Duodenal mucosa (tissue), 2 donors: ENCODE results near the gene ZNF236.

ENCODE experiments used
- H3K27ac ChIP-seq: one replicate; pipeline ENCODE4 v1.7.0; 2013; ENCODE audit warnings: low read depth, low read length
- H3K27me3 ChIP-seq, 2 donors: one replicate each; pipeline ENCODE4 v1.7.0; 2013; ENCODE audit warnings: low read length in 2 of 2, control low read depth in 1 of 2; ENCODE audit not compliant: insufficient read depth in 2 of 2, control insufficient read depth in 1 of 2
- H3K36me3 ChIP-seq, 2 donors: one replicate each; pipeline ENCODE4 v1.7.0; 2013; ENCODE audit warnings: low read length in 2 of 2, control low read depth in 1 of 2; ENCODE audit not compliant: insufficient read depth in 2 of 2, control insufficient read depth in 1 of 2
- H3K4me1 ChIP-seq, 2 donors: one replicate each; pipeline ENCODE4 v1.7.0; 2013; ENCODE audit warnings: low read length in 2 of 2, control low read depth in 1 of 2; ENCODE audit not compliant: insufficient read depth in 2 of 2, control insufficient read depth in 1 of 2
- H3K4me3 ChIP-seq, 2 donors: one replicate each; pipeline ENCODE4 v1.7.0; 2013; ENCODE audit warnings: low read length in 2 of 2, low read depth in 1 of 2
- H3K9ac ChIP-seq, 2 donors: one replicate each; pipeline ENCODE4 v1.7.0; 2013; ENCODE audit warnings: low read length in 2 of 2, low read depth in 1 of 2
- H3K9me3 ChIP-seq, 2 donors: one replicate each; pipeline ENCODE4 v1.7.0; 2013; ENCODE audit warnings: low read length in 2 of 2, control low read depth in 1 of 2; ENCODE audit not compliant: control insufficient read depth in 1 of 2

Gene ZNF236

GRCh38 chr18:76920974-76921373, 98.6 kb downstream of the ZNF236 start:
- no peak overlapping the region for H3K9ac ChIP-seq
- H3K4me1 ChIP-seq, result no peaks in the 10 kb centered on the region
- H3K36me3 ChIP-seq, result peaks cover 35 to 64% of the 10 kb centered on the region in 2 donors

GRCh38 chr18:76922107-76922506, 99.8 kb downstream of the ZNF236 start:
- no peak overlapping the region for H3K9ac ChIP-seq
- H3K27ac ChIP-seq, result no peak overlapping the region
- peaks cover 37 to 64% of the 10 kb centered on the region in 2 donors for H3K36me3 ChIP-seq
- H3K4me3 ChIP-seq, result no peak overlapping the region
- no peaks in the 10 kb centered on the region for H3K4me1 ChIP-seq
- H3K27me3 ChIP-seq, result no peaks in the 10 kb centered on the region
- no peaks in the 10 kb centered on the region for H3K9me3 ChIP-seq

More at GRCh38 chr18:76920974-76921373, 98.6 kb downstream of the ZNF236 start:
- no peak overlapping the region for H3K27ac ChIP-seq
- H3K27me3 ChIP-seq, result no peaks in the 10 kb centered on the region
- no peak overlapping the region for H3K4me3 ChIP-seq
- no peaks in the 10 kb centered on the region for H3K9me3 ChIP-seq

GRCh38 chr18:76923485-76924085, 101.2 kb downstream of the ZNF236 start:
- Histone ChIP-seq H3K27ac (no peak overlapping the region), H3K27me3 (no peaks in the 10 kb centered on the region), H3K9me3 (no peaks in the 10 kb centered on the region), H3K9ac (no peak overlapping the region), H3K36me3 (peaks cover 38 to 64% of the 10 kb centered on the region in 2 donors), H3K4me3 (no peak overlapping the region), H3K4me1 (no peaks in the 10 kb centered on the region)

- Histone ChIP-seq H3K27me3 (no peaks in the 10 kb centered on the region), H3K4me3 (no peak overlapping the region), H3K9me3 (no peaks in the 10 kb centered on the region), H3K27ac (no peak overlapping the region), H3K9ac (no peak overlapping the region), H3K36me3 (peaks cover 33 to 63% of the 10 kb centered on the region in 2 donors), H3K4me1 (no peaks in the 10 kb centered on the region)
Observed at GRCh38 chr18:76925501-76925900, 103.1 kb downstream of the ZNF236 start.

GRCh38 chr18:76927223-76927725, 104.9 kb downstream of the ZNF236 start:
- Histone ChIP-seq H3K36me3 (peaks cover 29 to 64% of the 10 kb centered on the region in 2 donors), H3K27ac (no peak overlapping the region), H3K4me3 (no peak overlapping the region), H3K9me3 (no peaks in the 10 kb centered on the region), H3K27me3 (no peaks in the 10 kb centered on the region), H3K4me1 (no peaks in the 10 kb centered on the region), H3K9ac (no peak overlapping the region)

GRCh38 chr18:76928179-76928868, 106.0 kb downstream of the ZNF236 start:
- H3K4me1 ChIP-seq, result no peaks in the 10 kb centered on the region
- peaks cover 29 to 70% of the 10 kb centered on the region in 2 donors for H3K36me3 ChIP-seq
- no peaks in the 10 kb centered on the region for H3K9me3 ChIP-seq
- no peak overlapping the region for H3K4me3 ChIP-seq
- no peak overlapping the region for H3K27ac ChIP-seq
- no peaks in the 10 kb centered on the region for H3K27me3 ChIP-seq
- H3K9ac ChIP-seq, result no peak overlapping the region

GRCh38 chr18:76931171-76931570, 108.8 kb downstream of the ZNF236 start:
- Histone ChIP-seq H3K4me1 (no peaks in the 10 kb centered on the region), H3K36me3 (peaks cover 16 to 58% of the 10 kb centered on the region in 2 donors), H3K9ac (no peak overlapping the region), H3K4me3 (no peak overlapping the region), H3K9me3 (no peaks in the 10 kb centered on the region), H3K27me3 (no peaks in the 10 kb centered on the region), H3K27ac (no peak overlapping the region)

GRCh38 chr18:76932026-76932819, 109.9 kb downstream of the ZNF236 start:
- no peaks in the 10 kb centered on the region for H3K4me1 ChIP-seq
- peaks cover 11 to 59% of the 10 kb centered on the region in 2 donors for H3K36me3 ChIP-seq
- H3K27ac ChIP-seq, result no peak overlapping the region
- H3K9ac ChIP-seq, result no peak overlapping the region
- no peaks in the 10 kb centered on the region for H3K9me3 ChIP-seq
- no peaks in the 10 kb centered on the region for H3K27me3 ChIP-seq
- no peak overlapping the region for H3K4me3 ChIP-seq

- H3K36me3 ChIP-seq, result peaks cover 13 to 67% of the 10 kb centered on the region in 2 donors
- H3K27me3 ChIP-seq, result no peaks in the 10 kb centered on the region
- H3K9me3 ChIP-seq, result no peaks in the 10 kb centered on the region
- no peaks in the 10 kb centered on the region for H3K4me1 ChIP-seq
- no peak overlapping the region for H3K27ac ChIP-seq
- no peak overlapping the region for H3K9ac ChIP-seq
- H3K4me3 ChIP-seq, result no peak overlapping the region
Observed at GRCh38 chr18:76935722-76936337, 113.5 kb downstream of the ZNF236 start.
